ENCODE measurements around the gene ECSCR.
"Not testable (repeated sequence)": the region's sequence is repeated elsewhere in the genome, so short reads cannot be mapped to it uniquely, and the experiment has no call there.

Gene ECSCR, protein sequence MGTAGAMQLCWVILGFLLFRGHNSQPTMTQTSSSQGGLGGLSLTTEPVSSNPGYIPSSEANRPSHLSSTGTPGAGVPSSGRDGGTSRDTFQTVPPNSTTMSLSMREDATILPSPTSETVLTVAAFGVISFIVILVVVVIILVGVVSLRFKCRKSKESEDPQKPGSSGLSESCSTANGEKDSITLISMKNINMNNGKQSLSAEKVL

DNA sequence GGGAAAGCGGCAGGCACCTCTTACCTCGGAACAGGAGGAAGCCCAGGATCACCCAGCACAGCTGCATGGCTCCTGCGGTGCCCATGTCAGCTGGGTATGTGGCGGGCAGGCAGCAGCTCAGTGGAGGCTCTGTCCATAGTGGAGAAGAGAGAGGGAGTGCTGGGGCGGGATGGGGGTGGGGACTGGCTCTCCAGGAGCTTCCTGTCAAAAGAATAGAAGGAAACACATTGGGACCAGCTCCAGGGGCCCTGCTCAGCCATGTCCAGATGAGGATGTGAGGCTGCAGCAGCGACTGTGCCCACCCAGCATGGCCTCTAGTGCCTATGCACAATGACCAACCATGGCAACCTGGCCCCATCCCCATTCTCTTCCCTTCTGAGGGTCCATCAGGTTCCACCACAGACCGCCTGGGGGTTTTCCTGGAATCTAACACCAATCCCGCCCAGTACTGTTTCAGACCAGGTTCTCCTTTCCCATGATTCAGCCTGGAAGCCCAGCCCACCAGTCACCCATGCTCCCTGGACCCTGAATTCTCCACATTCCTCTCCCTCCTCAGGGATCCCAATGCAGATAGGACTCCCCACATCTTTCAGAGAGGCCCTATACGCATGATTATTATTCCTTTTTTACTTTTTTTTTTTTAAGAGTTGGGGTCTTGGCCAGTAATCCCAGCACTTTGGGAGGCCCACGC, at the start of gene ECSCR:
Gene ECSCR (minus strand): TSS at position 158 of the 691 bp plus-strand sequence. CDS start 73 bp downstream, at position 85.
- peak; percentile 23 for ATAC-seq
- TF ChIP-seq OSR1 (CRISPR knock-in tag; IDR thresholded peaks at IDR 0.05) (no peak), ZNF70 (CRISPR knock-in tag; IDR thresholded peaks at IDR 0.05) (no peak), RARB (CRISPR knock-in tag; IDR thresholded peaks at IDR 0.05) (no peak), GLIS3 (CRISPR knock-in tag; IDR thresholded peaks at IDR 0.05) (no peak), ARNTL (CRISPR knock-in tag; IDR thresholded peaks at IDR 0.05; ENCODE audit: borderline replicate concordance, low read depth) (no peak), ZFP3 (CRISPR knock-in tag; IDR thresholded peaks at IDR 0.05) (no peak), ZNF565 (CRISPR knock-in tag; conservative IDR thresholded peaks at IDR 0.05; ENCODE audit: low read depth) (no peak)
- TF ChIP-seq, protein P1, sequence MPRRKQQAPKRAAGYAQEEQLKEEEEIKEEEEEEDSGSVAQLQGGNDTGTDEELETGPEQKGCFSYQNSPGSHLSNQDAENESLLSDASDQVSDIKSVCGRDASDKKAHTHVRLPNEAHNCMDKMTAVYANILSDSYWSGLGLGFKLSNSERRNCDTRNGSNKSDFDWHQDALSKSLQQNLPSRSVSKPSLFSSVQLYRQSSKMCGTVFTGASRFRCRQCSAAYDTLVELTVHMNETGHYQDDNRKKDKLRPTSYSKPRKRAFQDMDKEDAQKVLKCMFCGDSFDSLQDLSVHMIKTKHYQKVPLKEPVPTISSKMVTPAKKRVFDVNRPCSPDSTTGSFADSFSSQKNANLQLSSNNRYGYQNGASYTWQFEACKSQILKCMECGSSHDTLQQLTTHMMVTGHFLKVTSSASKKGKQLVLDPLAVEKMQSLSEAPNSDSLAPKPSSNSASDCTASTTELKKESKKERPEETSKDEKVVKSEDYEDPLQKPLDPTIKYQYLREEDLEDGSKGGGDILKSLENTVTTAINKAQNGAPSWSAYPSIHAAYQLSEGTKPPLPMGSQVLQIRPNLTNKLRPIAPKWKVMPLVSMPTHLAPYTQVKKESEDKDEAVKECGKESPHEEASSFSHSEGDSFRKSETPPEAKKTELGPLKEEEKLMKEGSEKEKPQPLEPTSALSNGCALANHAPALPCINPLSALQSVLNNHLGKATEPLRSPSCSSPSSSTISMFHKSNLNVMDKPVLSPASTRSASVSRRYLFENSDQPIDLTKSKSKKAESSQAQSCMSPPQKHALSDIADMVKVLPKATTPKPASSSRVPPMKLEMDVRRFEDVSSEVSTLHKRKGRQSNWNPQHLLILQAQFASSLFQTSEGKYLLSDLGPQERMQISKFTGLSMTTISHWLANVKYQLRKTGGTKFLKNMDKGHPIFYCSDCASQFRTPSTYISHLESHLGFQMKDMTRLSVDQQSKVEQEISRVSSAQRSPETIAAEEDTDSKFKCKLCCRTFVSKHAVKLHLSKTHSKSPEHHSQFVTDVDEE (CRISPR knock-in tag; IDR thresholded peaks at IDR 0.05) = no peak

DNA sequence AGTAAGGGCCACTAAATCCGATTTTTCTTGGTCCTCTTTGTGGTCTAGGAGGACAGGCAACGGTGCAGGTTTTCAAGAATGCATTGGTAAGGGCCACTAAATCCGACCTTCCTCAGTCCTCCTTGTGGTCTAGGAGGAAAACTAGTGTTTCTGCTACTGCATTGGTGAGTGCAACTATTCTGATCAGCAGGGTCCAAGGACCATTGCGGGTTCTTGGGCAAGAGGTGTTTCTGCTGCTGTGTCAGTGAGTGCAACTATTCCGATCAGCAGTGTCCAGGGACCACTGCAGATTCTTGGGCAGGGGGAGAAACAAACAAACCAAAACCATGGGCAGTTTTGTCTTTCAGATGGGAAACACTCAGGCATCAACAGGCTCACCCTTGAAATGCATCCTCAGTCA, 42.2 kb upstream of the ECSCR start:
- ATAC-seq = not testable (repeated sequence)

DNA sequence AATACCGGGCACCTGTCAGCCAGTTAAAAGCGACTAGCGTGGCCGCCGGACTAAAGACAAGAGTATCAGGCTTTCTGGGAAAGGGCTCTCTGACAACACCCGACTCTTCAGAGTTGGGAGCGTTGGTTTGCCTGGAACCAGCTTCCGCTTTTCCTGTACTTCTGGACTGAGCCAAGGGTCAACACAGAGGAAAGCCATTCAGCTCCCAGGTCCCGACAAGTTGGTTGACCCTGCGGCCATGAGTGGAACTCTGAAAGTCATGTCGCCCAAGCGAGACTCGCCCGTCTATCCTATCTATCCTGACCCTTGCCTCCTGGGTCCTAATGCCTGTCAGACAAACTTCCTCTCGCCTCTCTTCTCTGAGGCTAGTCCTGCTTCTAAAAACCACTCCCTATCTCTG, 41.3 kb upstream of the ECSCR start:
- ATAC-seq = not testable (repeated sequence)

DNA sequence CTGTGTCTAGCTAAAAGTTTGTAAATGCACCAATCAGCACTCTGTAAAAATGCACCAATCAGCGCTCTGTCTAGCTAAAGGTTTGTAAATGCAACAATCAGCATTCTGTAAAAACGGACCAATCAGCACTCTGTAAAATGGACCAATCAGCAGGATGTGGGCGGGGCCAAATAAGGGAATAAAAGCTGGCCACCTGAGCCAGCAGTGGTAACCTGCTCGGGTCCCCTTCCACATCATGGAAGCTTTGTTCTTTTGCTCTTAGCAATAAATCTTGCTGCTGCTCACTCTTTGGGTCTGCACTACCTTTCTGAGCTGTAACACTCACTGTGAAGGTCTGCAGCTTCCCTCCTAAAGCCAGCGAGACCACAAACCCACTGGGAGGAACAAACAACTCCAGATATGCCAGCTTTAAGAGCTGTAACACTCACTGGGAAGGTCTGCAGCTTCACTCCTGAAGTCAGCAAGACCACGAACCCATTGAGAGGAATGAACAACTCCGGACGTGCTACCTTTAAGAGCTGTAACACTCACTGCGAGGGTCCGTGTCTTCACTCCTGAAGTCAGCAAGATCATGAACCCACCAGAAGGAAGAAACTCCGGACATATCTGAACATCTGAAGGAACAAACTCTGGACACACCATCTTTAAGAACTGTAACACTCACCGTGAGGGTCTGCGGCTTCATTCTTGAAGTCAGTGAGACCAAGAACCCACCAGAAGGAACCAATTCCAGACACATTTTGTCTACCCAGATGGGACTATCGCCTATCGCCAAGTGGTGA, 40.7 kb upstream of the ECSCR start:
- not testable (repeated sequence) for ATAC-seq

- ATAC-seq = no peak
- no peak for TF ChIP-seq ISL1 (CRISPR knock-in tag; IDR thresholded peaks at IDR 0.05)
- no peak for TF ChIP-seq ZNF8 (CRISPR knock-in tag; IDR thresholded peaks at IDR 0.05)
- no peak for TF ChIP-seq ZFP30 (CRISPR knock-in tag; IDR thresholded peaks at IDR 0.05)
- TF ChIP-seq CSDC2 (CRISPR knock-in tag; IDR thresholded peaks at IDR 0.05) = no peak
- TF ChIP-seq CREB5 (CRISPR knock-in tag; IDR thresholded peaks at IDR 0.05; ENCODE audit: low read depth) = no peak
- TF ChIP-seq, protein P2, sequence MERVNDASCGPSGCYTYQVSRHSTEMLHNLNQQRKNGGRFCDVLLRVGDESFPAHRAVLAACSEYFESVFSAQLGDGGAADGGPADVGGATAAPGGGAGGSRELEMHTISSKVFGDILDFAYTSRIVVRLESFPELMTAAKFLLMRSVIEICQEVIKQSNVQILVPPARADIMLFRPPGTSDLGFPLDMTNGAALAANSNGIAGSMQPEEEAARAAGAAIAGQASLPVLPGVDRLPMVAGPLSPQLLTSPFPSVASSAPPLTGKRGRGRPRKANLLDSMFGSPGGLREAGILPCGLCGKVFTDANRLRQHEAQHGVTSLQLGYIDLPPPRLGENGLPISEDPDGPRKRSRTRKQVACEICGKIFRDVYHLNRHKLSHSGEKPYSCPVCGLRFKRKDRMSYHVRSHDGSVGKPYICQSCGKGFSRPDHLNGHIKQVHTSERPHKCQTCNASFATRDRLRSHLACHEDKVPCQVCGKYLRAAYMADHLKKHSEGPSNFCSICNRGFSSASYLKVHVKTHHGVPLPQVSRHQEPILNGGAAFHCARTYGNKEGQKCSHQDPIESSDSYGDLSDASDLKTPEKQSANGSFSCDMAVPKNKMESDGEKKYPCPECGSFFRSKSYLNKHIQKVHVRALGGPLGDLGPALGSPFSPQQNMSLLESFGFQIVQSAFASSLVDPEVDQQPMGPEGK (CRISPR knock-in tag; IDR thresholded peaks at IDR 0.05; ENCODE audit: borderline replicate concordance) = no peak
- no peak for TF ChIP-seq ZNF565 (CRISPR knock-in tag; conservative IDR thresholded peaks at IDR 0.05; ENCODE audit: low read depth)
Measured at GRCh38 chr5:139501381-139501780, 38.8 kb upstream of the ECSCR start.

DNA sequence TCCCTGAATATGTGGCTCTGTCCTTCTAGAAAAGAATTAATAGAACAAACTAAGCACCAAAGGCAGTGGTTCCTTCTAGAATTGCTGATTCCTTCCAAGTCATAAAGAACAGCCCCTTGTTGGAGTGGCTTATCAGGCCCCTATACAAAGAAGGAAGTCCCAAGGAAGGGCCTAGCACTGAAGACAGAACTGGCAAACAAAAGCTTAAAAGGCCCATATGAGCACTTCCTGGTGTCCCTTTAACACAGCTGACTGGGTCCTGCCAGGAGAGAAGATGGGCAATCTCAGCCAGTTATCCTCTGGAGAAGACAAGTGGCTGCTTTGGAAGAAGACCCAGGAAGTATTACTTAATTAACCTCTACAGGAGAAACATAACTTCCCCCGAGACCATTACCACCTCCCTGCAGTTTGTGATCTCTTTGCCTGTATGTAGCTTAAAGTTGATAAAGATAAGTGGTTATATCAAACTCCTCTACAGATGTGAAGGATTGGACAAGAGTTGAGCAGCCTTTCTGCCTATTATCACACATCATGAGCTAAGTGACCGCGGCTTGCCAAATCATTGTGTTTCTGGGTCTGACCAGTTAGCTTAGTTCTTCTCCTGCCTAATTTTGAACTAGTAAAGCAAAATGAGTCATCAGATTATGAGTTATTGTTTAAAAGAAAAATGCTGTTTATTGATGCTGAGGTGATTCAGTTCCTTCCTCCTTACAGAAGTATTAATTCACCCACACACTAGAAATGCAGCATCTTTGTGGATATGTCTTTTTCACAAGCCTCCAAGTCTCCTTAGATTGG, 33.3 kb upstream of the ECSCR start:
- ATAC-seq = peak; percentile 40

More for the DNA sequence above, 33.3 kb upstream of the ECSCR start:
- TF ChIP-seq OSR1 (CRISPR knock-in tag; IDR thresholded peaks at IDR 0.05) (no peak), POU6F1 (CRISPR knock-in tag; IDR thresholded peaks at IDR 0.05; ENCODE audit: borderline replicate concordance, low read depth) (no peak)
